ENCODE results near the gene CMKLR1.

The CMKLR1 gene

DNA sequence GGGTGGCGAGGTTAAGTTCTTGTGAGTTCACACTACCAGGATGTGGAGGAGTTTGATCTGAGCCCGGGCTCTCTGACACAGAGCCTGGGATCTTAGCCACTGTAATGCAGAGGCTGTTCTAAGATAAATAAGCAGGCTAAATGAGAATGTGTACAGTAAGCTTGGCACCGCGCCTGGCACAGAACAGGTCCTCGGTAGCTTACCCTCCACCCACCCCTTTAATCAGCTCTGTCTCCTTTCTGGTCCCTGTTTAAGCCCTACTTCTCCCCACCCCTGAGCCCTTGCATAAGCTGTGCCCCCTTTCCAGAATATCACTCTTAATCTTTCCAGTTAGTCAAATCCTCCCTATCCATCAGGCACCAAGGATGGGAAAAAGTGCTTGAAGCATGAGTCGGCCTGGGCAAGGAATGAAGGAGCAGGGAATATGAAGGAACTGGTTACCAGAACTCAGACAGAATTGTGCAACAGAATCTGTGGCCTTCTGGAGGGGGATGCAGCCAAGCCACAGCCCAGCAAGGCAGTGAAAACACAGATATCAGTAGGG lies 32.8 kb upstream of the CMKLR1 start:
- no peak for TF ChIP-seq CTCF (IDR thresholded peaks at IDR 0.05; ENCODE audit: low read length, missing control alignments)
- no peak overlapping the region for H3K4me3 ChIP-seq (replicated peaks; ENCODE audit: low read depth, low read length)
- DNase-seq (ENCODE audit: low read depth), result peak; percentile 45

GRCh38 chr12:108370415-108370814 lies 31.3 kb upstream of the CMKLR1 start:
- TF ChIP-seq CTCF (IDR thresholded peaks at IDR 0.05; ENCODE audit: low read length, missing control alignments), result no peak
- DNase-seq (ENCODE audit: low read depth), result no peak
- no peak overlapping the region for H3K4me3 ChIP-seq (replicated peaks; ENCODE audit: low read depth, low read length)

DNA sequence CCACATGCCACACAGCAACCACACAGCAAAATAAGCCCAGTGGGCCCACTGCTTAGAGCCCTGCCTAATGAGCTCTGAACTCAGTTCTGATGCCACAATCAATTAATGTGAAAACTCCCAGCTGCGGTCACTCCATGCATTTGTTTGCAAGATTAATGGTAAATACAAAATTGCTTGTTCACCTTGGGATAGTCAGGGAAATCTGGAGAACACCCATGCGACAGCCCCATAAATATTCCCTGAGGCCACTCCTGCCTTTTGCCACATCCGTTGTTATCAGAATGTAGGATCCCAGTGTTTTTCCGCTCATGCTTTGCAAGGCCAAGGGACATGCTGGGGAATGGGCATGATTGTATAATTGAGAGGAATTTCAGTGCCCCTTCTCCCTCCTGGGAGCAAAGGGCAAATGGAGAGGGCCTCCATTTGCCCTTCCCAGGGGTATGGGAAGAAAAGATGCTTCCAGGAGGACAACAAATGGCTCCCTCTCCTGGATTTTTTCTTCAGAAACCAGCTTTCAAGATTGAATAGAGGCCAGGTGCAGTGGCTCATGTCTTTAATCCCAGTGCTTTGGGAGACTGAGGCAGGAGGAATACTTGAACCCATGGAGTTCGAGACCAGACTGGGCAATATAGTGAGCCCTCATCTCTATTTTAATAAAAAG lies 30.8 kb upstream of the CMKLR1 start:
- H3K4me3 ChIP-seq (replicated peaks; ENCODE audit: low read depth, low read length), result no peak overlapping the region
- no peak for DNase-seq (ENCODE audit: low read depth)
- TF ChIP-seq CTCF (IDR thresholded peaks at IDR 0.05; ENCODE audit: low read length, missing control alignments), result no peak

DNA sequence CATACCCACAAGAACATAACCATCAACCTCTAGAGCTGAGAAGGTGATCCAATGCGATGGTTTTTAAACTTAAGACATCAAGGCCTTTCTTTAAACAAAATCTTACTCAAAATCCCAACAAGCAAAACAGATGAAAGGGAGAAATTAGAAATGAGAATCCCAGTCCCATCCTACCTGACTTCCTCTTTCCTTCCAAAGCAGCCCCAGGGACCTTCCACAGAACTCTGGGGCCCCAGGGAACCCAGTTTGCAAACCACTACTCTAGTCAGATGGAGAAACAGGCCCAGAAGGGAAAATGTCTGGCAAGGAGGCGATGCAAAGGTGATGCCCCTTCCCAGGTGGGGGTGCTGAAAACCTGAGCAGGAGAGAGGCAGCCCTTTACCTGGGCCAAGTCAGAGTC lies 29.0 kb upstream of the CMKLR1 start:
- no peak for TF ChIP-seq CTCF (IDR thresholded peaks at IDR 0.05; ENCODE audit: low read length, missing control alignments)
- no peak overlapping the region for H3K4me3 ChIP-seq (replicated peaks; ENCODE audit: low read depth, low read length)
- DNase-seq (ENCODE audit: low read depth), result no peak

DNA sequence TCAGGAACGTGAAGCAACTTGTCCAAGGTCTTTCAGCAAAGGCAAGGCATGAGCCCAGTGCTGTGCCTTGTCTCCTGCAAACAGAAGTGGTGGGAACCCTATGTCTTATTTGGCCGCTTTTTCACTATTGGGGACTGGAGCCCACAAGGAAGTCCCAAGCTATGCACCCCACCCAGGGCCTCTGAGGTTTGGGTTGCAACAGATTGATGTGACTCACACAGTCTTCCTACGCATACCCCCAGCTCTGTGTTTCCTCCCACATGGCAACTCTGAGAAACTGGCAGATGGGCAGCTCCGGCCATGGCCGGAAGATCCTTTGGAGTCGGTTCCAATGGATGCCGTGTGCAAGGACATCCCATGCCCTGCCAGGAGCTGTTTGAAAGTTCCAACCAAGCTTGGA lies 28.3 kb upstream of the CMKLR1 start:
- no peak overlapping the region for H3K4me3 ChIP-seq (replicated peaks; ENCODE audit: low read depth, low read length)
- peak; percentile 39 for DNase-seq (ENCODE audit: low read depth)
- no peak for TF ChIP-seq CTCF (IDR thresholded peaks at IDR 0.05; ENCODE audit: low read length, missing control alignments)

- DNase-seq (ENCODE audit: low read depth), result no peak
- H3K4me3 ChIP-seq (replicated peaks; ENCODE audit: low read depth, low read length), result no peak overlapping the region
- no peak for TF ChIP-seq CTCF (IDR thresholded peaks at IDR 0.05; ENCODE audit: low read length, missing control alignments)
Observed at GRCh38 chr12:108365324-108365723, 26.2 kb upstream of the CMKLR1 start.

DNA sequence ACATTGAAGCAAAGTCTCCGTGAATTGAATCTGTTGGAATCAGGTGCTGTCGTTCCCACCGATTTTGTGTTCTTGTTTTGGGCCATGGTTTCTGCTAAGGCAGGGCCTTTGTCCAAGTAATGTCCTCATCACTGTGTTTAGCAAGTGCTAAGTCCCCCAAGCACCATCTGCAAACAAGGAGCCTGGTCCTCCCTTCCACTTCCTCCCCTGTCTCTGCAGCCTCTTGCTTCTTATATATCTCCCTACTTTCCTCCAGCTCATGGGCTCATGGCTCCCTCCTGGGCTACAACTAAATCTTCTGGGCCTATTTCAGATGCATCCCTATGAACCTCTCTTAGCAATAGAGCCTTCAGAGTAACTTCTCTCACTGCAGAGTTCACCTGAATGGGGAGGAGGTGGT lies 25.8 kb upstream of the CMKLR1 start:
- no peak for TF ChIP-seq CTCF (IDR thresholded peaks at IDR 0.05; ENCODE audit: low read length, missing control alignments)

More for the DNA sequence above, 25.8 kb upstream of the CMKLR1 start:
- H3K4me3 ChIP-seq (replicated peaks; ENCODE audit: low read depth, low read length), result no peak overlapping the region
- DNase-seq (ENCODE audit: low read depth), result no peak
